GM19099 (cell line): ENCODE data around the gene ASPN.

Source experiments
- POLR2A ChIP-seq: IDR thresholded peaks from 3 replicates; pipeline ENCODE4 v1.6.1; 2011; ENCODE audit warnings: low read depth; ENCODE audit not compliant: insufficient read length; ENCODE audit errors: extremely low read depth

ASPN gene

DNA sequence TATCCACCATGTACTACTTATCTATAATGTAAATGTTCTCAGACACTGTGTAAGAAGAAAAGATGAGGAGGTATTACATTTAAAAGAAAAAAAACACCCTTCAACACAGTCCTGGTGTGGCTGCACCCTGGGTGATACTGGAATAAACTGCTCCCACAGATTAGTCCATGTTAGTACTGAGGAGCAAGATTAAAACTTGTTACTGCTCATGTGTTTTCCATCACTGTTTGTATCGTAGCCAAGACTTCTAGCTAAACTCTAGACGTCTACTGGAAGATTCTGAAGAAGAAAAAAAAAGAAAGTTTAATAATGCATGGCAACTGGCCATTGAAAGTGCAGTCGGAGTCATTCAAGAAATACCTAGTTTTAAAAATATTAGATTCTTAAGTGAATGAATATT is at the start of gene ASPN:
Gene ASPN, minus strand, starts transcription at position 178 of the 400 bp plus-strand sequence.
- TF ChIP-seq POLR2A, result no peak

GRCh38 chr9:92530893-92531292 is 48.6 kb upstream of the ASPN start:
- TF ChIP-seq POLR2A, result no peak

DNA sequence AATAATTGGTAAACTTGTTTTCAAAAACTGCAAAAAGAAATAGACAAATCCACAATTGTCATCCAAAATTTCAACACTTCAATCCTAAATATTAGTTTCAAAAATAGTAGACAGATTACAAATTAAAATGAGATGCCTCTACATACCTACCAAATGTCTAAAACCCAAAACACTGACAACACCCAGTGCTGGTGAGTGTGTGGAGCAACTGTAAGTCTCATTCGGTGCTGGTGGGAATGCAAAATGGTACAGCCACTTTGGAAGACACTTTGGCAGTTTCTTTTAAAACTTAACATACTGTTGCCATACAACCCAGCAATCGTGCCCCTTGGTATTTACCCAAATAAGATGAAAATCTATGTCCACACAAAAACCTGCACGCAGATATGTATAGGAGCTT is 46.8 kb upstream of the ASPN start:
- TF ChIP-seq POLR2A, result no peak

GRCh38 chr9:92528522-92528849 is 46.2 kb upstream of the ASPN start:
- TF ChIP-seq POLR2A, result no peak

GRCh38 chr9:92527832-92528521 is 45.7 kb upstream of the ASPN start:
- TF ChIP-seq POLR2A, result no peak

DNA sequence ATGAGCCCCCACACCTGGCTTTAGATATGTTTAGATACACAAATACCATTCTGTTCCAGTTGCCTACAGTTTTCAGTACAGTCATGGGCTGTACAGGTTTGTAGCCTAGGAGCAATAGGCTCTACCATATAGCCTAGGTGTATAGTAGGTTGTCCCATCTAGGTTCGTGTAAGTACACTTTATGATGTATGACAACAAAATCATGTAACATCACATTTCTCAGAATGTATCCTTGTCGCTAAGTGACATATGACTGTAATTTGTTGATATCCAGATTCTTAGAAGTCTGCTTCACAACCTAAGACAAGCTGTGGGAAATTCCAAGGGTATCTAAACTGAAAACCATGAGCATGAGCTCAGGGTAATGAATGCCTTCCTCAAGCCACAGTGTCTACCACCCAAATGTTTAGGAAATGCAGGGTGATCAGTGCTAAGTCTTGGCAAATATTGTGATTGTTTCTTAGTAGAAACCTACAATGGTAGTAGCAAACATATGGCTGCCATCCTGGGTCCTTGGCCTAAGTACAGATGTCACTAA is 45.1 kb upstream of the ASPN start:
- TF ChIP-seq POLR2A, result no peak

DNA sequence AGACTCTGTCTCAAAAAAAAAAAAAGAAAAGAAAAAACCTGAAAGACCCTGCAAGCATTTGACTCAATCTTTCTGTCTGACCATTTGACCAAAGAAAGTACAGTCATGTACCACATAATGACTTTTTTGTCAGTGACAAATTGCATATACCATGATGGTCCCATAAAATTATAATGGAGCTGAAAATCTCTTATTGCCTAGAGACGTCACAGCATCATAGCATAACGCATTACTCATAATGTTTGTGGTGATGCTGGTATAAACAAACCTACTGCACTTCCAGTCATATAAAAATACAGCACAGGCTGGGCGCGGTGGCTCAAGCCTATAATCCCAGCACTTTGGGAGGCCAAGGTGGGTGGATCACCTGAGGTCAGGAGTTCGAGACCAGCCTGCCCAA is 43.0 kb upstream of the ASPN start:
- TF ChIP-seq POLR2A, result no peak

DNA sequence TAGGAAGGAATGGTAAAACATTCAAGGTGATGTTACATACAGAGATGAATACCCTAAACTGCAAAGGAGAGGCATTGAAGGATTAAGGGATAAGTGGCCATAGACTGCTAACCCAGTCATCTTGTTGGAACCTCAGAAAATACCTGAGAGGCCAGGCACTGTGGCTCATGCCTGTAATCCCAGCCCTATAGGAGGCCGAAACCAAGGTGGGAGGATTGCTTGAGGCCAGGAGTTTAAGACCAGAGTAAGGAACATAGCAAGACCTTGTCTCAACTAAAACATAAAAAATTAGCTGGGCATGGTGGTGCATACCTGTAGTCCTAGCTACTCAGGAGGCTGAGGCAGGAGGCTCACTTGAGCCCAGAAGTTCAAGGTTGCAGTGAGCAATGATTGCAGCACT is 42.6 kb upstream of the ASPN start:
- no peak for TF ChIP-seq POLR2A

- no peak for TF ChIP-seq POLR2A
Observed at GRCh38 chr9:92522983-92523970, 41.0 kb upstream of the ASPN start.

DNA sequence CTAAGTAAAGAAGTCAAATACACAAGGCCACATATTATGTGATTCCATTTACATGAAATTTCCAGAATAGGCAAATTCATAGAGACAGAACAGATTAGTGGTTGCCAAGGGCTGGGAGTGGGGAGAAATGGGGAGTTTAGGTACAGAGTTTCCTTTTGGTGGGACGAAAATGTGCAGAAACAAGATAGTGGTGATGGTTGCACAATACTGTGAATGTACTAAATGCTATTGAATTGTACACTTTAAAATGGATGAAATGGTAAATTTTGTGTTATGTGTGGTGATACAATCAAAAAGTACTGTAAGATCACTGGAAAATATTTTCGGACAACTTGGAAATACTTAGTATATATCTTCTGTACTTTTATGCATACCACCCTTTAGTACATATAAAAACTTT is 38.5 kb upstream of the ASPN start:
- no peak for TF ChIP-seq POLR2A

- TF ChIP-seq POLR2A, result no peak
Observed at GRCh38 chr9:92518199-92518598, 35.9 kb upstream of the ASPN start.

GRCh38 chr9:92517046-92517445 is 34.7 kb upstream of the ASPN start:
- TF ChIP-seq POLR2A, result no peak

DNA sequence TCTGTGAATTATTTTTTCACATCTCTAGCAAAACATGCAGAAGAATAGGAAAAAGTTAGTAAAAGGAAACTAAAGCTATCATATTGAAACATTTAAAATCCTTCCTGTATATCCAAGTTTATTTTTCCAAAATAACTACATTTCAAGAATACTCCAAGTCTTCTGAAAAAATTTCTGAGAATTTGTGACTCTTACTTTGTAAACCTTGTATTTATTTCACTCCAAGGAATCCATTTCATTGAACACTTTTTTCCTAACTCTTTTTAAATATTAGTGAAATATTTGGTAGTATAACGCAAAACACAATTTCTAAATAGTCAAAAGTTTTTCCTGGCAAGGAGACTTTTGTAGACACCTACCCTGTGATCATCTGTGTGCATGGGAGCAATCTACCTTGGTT is 34.2 kb upstream of the ASPN start:
- TF ChIP-seq POLR2A, result no peak

- no peak for TF ChIP-seq POLR2A
Observed at GRCh38 chr9:92514635-92515034, 32.3 kb upstream of the ASPN start.

- no peak for TF ChIP-seq POLR2A
Observed at GRCh38 chr9:92513349-92513748, 31.0 kb upstream of the ASPN start.

DNA sequence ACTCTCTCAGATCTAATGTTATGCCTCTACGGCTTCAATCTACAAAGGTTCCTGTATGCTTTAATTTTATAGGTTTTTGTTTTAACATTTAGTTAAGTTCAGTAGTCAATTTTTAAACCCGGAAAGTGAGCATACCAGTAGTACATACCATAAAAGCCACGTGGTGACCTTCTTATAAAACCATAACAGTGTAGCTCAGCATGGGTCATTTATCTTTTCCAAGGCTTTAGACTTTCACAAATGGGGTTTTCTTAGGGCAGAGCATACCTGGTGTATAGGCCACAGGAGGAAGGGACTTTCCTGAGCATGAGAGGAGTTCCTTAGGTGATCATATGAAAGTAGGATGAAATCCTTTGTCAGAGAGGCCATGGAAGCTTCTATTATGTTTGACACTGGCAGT is 30.3 kb upstream of the ASPN start:
- no peak for TF ChIP-seq POLR2A
